ENCODE results near the gene ARF1.
A peak's percentile ranks its signal among the peaks of the same experiment; 100 is the strongest.

Gene ARF1

GRCh38 chr1:228082214-228082917 lies at the start of gene ARF1:
TSS of gene ARF1 (plus strand) at chr1:228082708. CDS start at chr1:228097115, 14,407 bp downstream.
- peak within 1 kb of the TSS; percentile 97 for H3K4me3 ChIP-seq (ENCODE audit: low read depth, low read length)
- TF ChIP-seq CTCF (IDR thresholded peaks at IDR 0.05; ENCODE audit: control insufficient read depth, extremely low read depth, insufficient read depth) = no peak
- DNase-seq (ENCODE audit: low read depth) = peak; percentile 59

- TF ChIP-seq CTCF (IDR thresholded peaks at IDR 0.05; ENCODE audit: control insufficient read depth, extremely low read depth, insufficient read depth) = no peak
- H3K4me3 ChIP-seq (ENCODE audit: low read depth, low read length) = no peak overlapping the region
These were observed 49.1 kb upstream of the ARF1 start for GRCh38 chr1:228033376-228033775.

GRCh38 chr1:228034954-228035837 lies 47.3 kb upstream of the ARF1 start:
- H3K4me3 ChIP-seq (ENCODE audit: low read depth, low read length) = no peak overlapping the region
- DNase-seq (ENCODE audit: low read depth) = no peak
- TF ChIP-seq CTCF (IDR thresholded peaks at IDR 0.05; ENCODE audit: control insufficient read depth, extremely low read depth, insufficient read depth) = no peak

More at GRCh38 chr1:228033376-228033775, 49.1 kb upstream of the ARF1 start:
- no peak for DNase-seq (ENCODE audit: low read depth)

- DNase-seq (ENCODE audit: low read depth) = no peak
- no peak overlapping the region for H3K4me3 ChIP-seq (ENCODE audit: low read depth, low read length)
- no peak for TF ChIP-seq CTCF (IDR thresholded peaks at IDR 0.05; ENCODE audit: control insufficient read depth, extremely low read depth, insufficient read depth)
These were observed 46.7 kb upstream of the ARF1 start for GRCh38 chr1:228035844-228036243.

GRCh38 chr1:228036701-228037231 lies 45.7 kb upstream of the ARF1 start:
- H3K4me3 ChIP-seq (ENCODE audit: low read depth, low read length) = no peak overlapping the region
- DNase-seq (ENCODE audit: low read depth) = no peak
- no peak for TF ChIP-seq CTCF (IDR thresholded peaks at IDR 0.05; ENCODE audit: control insufficient read depth, extremely low read depth, insufficient read depth)

GRCh38 chr1:228037401-228038386 lies 44.8 kb upstream of the ARF1 start:
- no peak for TF ChIP-seq CTCF (IDR thresholded peaks at IDR 0.05; ENCODE audit: control insufficient read depth, extremely low read depth, insufficient read depth)
- H3K4me3 ChIP-seq (ENCODE audit: low read depth, low read length) = no peak overlapping the region
- no peak for DNase-seq (ENCODE audit: low read depth)
